GM12891 (cell line): Measurements from ENCODE around the gene UBE2I.

Experiments
- POLR2A ChIP-seq: IDR thresholded peaks from 2 replicates; pipeline ENCODE4 v1.6.1; 2011; ENCODE audit warnings: low read depth, low read length, control low read depth
- POLR2AphosphoS5 ChIP-seq: IDR thresholded peaks from 2 replicates; pipeline ENCODE4 v1.6.1; 2011; ENCODE audit warnings: low read depth, low read length, control low read depth

DNA sequence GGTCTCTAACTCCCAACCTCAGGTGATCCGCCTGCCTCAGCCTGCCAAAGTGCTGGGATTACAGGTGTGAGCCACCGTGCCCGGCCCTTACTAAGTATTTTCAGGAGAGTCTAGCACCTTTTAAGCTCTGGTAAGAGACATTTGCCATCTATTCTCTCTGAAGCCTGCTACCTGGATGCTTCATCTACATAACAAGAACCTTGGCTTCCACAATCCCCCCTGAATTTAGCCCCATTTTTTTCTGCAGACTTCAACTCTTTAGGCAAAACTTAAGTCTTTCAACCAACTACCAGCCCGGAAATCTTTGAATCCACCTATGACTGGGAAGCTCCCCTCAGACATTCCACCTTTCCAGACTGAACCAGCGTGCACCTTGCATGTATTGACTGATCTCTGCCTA is 14.0 kb upstream of the UBE2I start:
- no peak for TF ChIP-seq POLR2AphosphoS5
- TF ChIP-seq POLR2A, result no peak
